Vagina (tissue), 2 donors: ENCODE results near the gene MYADM. TPM values are rescaled to one million over a fixed set of nuclear protein-coding genes. Genes with fewer than 3 reads are reported as not detected.
A peak's percentile ranks its signal among the peaks of the same experiment; 100 is the strongest.

Source experiments
- DNase-seq, 2 donors: peaks; one replicate each; pipeline ENCODE4 v3.0.0-alpha.2; 2017; ENCODE audit errors: extremely low spot score in 2 of 2
- H3K27ac ChIP-seq: fragments of 200-600 bp; sonication (generic); one replicate; pipeline ENCODE4 v1.5.1; 2019
- H3K27me3 ChIP-seq: fragments of 200-600 bp; sonication (generic); one replicate; pipeline ENCODE4 v1.5.1; 2019
- H3K36me3 ChIP-seq, 2 donors: fragments of 200-600 bp; sonication (generic); one replicate each; pipeline ENCODE4 v1.5.1; 2017 to 2019
- H3K4me1 ChIP-seq: fragments of 200-600 bp; sonication (generic); one replicate; pipeline ENCODE4 v1.5.1; 2019
- H3K4me3 ChIP-seq, 2 donors: fragments of 200-600 bp; sonication (generic); 1 replicate in 1 of 2; 2 replicates in 1 of 2; pipeline ENCODE4 v1.5.1; 2016 to 2019
- H3K9me3 ChIP-seq: fragments of 200-600 bp; sonication (generic); one replicate; pipeline ENCODE4 v1.5.1; 2019
- CTCF ChIP-seq, 3 experiments: fragments of 450-650 bp in 2 of 3; fragments of 200-600 bp in 1 of 3; sonication (generic) in 1 of 3; IDR thresholded peaks; one replicate each; pipeline ENCODE4 v1.5.1; 2017 to 2019; ENCODE audit warnings: antibody characterized with exemption in 3 of 3, mild to moderate bottlenecking in 2 of 3, moderate library complexity in 2 of 3
- POLR2A ChIP-seq, 2 donors: fragments of 450-650 bp; IDR thresholded peaks; one replicate each; pipeline ENCODE4 v1.6.1; 2017; ENCODE audit warnings: antibody characterized with exemption in 2 of 2, mild to moderate bottlenecking in 2 of 2, moderate library complexity in 2 of 2
- POLR2AphosphoS5 ChIP-seq, 2 donors: sonication (generic); formaldehyde crosslinking; IDR thresholded peaks; one replicate each; pipeline ENCODE4 v1.9.0; 2017; ENCODE audit warnings: antibody characterized with exemption in 2 of 2, mild to moderate bottlenecking in 2 of 2, low read depth in 1 of 2; ENCODE audit not compliant: insufficient read depth in 1 of 2
- intact Hi-C: fragments of 100-400 bp; cut with DNase I; formaldehyde crosslinking; loops from one replicate; pipeline ENCODE4 v1.15.1; 2023
- total RNA-seq: library from RNA; depleted of rRNA; stranded (reverse); fragments of >200 nt; gene quantifications from one replicate; pipeline ENCODE4 v1.2.3, GENCODE V29; 2016

The MYADM gene
- total RNA-seq, 1 donor from 2014 or later: 68.3 TPM

GRCh38 chr19:53844849-53845246, 22.8 kb upstream of the MYADM start:
- H3K9me3 ChIP-seq: no peaks in the 10 kb centered on the region
- intact Hi-C loops: no loop called here
- no peak for DNase-seq
- no peak overlapping the region for H3K4me3 ChIP-seq
- no peaks in the 10 kb centered on the region for H3K27me3 ChIP-seq
- no peaks in the 10 kb centered on the region for H3K36me3 ChIP-seq
- H3K4me1 ChIP-seq: peaks cover 8% of the 10 kb centered on the region
- TF ChIP-seq POLR2A (IDR thresholded peaks at IDR 0.05): no peak
- no peak for TF ChIP-seq CTCF (IDR thresholded peaks at IDR 0.05)
- TF ChIP-seq POLR2AphosphoS5 (IDR thresholded peaks at IDR 0.05; ENCODE audit: insufficient read depth in 1 of 2, low read depth in 1 of 2): no peak
- no peak overlapping the region for H3K27ac ChIP-seq

GRCh38 chr19:53847555-53847954, 20.1 kb upstream of the MYADM start:
- Histone ChIP-seq H3K9me3 (no peaks in the 10 kb centered on the region), H3K27me3 (no peaks in the 10 kb centered on the region), H3K27ac (no peak overlapping the region), H3K36me3 (no peaks in the 10 kb centered on the region), H3K4me3 (no peak overlapping the region), H3K4me1 (no peaks in the 10 kb centered on the region)
- no peak for TF ChIP-seq CTCF (IDR thresholded peaks at IDR 0.05)
- no peak for TF ChIP-seq POLR2A (IDR thresholded peaks at IDR 0.05)
- TF ChIP-seq POLR2AphosphoS5 (IDR thresholded peaks at IDR 0.05; ENCODE audit: insufficient read depth in 1 of 2, low read depth in 1 of 2): no peak
- intact Hi-C loops: no loop called here
- no peak for DNase-seq

GRCh38 chr19:53849237-53849676, 18.4 kb upstream of the MYADM start:
- no peak overlapping the region for H3K4me3 ChIP-seq
- H3K9me3 ChIP-seq: no peaks in the 10 kb centered on the region
- H3K36me3 ChIP-seq: no peaks in the 10 kb centered on the region
- H3K27ac ChIP-seq: no peak overlapping the region
- H3K4me1 ChIP-seq: no peaks in the 10 kb centered on the region
- intact Hi-C loops: no loop called here
- H3K27me3 ChIP-seq: no peaks in the 10 kb centered on the region
- DNase-seq: no peak
- peak in 1 of 2 donors; percentile 69 for TF ChIP-seq POLR2AphosphoS5 (IDR thresholded peaks at IDR 0.05; ENCODE audit: insufficient read depth in 1 of 2, low read depth in 1 of 2)
- TF ChIP-seq CTCF (IDR thresholded peaks at IDR 0.05): no peak
- TF ChIP-seq POLR2A (IDR thresholded peaks at IDR 0.05): no peak

GRCh38 chr19:53853707-53854106, 14.0 kb upstream of the MYADM start:
- no peaks in the 10 kb centered on the region for H3K36me3 ChIP-seq
- no peak overlapping the region for H3K4me3 ChIP-seq
- TF ChIP-seq CTCF (IDR thresholded peaks at IDR 0.05): no peak
- no peak for DNase-seq
- no peaks in the 10 kb centered on the region for H3K4me1 ChIP-seq
- H3K27me3 ChIP-seq: no peaks in the 10 kb centered on the region
- intact Hi-C loops: loop anchor here (5.0 kb wide), 1 partner anchor 169 kb away; no protein-coding TSS in a partner anchor
- no peak overlapping the region for H3K27ac ChIP-seq
- H3K9me3 ChIP-seq: no peaks in the 10 kb centered on the region

GRCh38 chr19:53864308-53864836, 3.3 kb upstream of the MYADM start:
- Histone ChIP-seq H3K9me3 (no peaks in the 10 kb centered on the region), H3K4me1 (peaks cover 33% of the 10 kb centered on the region), H3K27ac (no peak overlapping the region), H3K4me3 (no peak overlapping the region), H3K27me3 (no peaks in the 10 kb centered on the region), H3K36me3 (no peaks in the 10 kb centered on the region)
- TF ChIP-seq CTCF (IDR thresholded peaks at IDR 0.05) (no peak), POLR2A (IDR thresholded peaks at IDR 0.05) (no peak), POLR2AphosphoS5 (IDR thresholded peaks at IDR 0.05; ENCODE audit: insufficient read depth in 1 of 2, low read depth in 1 of 2) (no peak)
- no peak for DNase-seq
- intact Hi-C loops: no loop called here
